ENCODE measurements around the gene KHK. TPM values are rescaled to one million over a fixed set of nuclear protein-coding genes. Genes with fewer than 3 reads are reported as not detected.

KHK gene
- total and polyA plus RNA-seq, 2 of the 8 experiments (the other 6 are each of a cell fraction or from before 2014, with no cell fraction given): 11.0 to 17.7 TPM

DNA sequence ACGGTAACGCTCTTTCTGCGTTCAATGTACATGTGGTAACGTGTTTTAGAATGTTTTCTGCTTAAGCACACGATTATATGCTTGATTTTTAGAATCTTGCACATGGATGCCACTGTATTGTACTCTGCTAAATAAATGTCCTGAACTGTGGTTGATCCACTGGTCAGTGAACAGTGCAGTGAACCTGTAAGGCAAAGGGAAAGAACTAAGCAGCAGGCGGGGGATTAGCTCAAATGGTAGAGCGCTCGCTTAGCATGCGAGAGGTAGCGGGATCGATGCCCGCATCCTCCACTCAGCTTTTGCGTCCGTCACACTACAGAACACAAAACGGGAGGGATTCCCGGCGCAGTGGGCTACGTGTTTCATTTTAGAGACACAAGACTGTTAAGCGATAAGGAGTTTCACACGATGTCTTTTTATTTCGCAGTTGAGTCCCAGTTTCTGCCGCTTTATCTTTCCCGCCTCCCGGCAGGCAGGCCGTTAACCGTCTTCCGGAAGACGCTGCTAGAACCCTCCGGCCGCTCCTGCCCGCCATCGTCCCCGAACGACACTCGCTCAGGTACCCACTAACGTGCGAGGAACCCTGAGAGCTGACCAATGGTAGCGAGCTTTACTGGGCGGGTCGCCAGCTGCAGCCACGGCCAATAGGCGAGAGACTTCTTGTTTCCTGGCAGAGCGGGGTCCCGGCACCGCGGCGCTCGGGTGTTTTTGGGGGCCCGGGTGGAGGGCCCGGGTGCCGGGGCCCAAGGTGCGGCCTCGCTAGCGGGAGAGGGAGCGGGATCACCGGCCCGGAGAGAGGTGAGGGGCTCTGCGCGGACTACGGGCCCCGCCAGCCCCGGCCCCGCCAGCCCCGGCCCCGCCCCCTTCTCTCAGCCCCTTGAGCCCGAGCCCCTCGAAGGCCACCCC is 35.3 kb upstream of the KHK start, which contains the start of gene AGBL5 (continued):
- TF ChIP-seq, protein P1, sequence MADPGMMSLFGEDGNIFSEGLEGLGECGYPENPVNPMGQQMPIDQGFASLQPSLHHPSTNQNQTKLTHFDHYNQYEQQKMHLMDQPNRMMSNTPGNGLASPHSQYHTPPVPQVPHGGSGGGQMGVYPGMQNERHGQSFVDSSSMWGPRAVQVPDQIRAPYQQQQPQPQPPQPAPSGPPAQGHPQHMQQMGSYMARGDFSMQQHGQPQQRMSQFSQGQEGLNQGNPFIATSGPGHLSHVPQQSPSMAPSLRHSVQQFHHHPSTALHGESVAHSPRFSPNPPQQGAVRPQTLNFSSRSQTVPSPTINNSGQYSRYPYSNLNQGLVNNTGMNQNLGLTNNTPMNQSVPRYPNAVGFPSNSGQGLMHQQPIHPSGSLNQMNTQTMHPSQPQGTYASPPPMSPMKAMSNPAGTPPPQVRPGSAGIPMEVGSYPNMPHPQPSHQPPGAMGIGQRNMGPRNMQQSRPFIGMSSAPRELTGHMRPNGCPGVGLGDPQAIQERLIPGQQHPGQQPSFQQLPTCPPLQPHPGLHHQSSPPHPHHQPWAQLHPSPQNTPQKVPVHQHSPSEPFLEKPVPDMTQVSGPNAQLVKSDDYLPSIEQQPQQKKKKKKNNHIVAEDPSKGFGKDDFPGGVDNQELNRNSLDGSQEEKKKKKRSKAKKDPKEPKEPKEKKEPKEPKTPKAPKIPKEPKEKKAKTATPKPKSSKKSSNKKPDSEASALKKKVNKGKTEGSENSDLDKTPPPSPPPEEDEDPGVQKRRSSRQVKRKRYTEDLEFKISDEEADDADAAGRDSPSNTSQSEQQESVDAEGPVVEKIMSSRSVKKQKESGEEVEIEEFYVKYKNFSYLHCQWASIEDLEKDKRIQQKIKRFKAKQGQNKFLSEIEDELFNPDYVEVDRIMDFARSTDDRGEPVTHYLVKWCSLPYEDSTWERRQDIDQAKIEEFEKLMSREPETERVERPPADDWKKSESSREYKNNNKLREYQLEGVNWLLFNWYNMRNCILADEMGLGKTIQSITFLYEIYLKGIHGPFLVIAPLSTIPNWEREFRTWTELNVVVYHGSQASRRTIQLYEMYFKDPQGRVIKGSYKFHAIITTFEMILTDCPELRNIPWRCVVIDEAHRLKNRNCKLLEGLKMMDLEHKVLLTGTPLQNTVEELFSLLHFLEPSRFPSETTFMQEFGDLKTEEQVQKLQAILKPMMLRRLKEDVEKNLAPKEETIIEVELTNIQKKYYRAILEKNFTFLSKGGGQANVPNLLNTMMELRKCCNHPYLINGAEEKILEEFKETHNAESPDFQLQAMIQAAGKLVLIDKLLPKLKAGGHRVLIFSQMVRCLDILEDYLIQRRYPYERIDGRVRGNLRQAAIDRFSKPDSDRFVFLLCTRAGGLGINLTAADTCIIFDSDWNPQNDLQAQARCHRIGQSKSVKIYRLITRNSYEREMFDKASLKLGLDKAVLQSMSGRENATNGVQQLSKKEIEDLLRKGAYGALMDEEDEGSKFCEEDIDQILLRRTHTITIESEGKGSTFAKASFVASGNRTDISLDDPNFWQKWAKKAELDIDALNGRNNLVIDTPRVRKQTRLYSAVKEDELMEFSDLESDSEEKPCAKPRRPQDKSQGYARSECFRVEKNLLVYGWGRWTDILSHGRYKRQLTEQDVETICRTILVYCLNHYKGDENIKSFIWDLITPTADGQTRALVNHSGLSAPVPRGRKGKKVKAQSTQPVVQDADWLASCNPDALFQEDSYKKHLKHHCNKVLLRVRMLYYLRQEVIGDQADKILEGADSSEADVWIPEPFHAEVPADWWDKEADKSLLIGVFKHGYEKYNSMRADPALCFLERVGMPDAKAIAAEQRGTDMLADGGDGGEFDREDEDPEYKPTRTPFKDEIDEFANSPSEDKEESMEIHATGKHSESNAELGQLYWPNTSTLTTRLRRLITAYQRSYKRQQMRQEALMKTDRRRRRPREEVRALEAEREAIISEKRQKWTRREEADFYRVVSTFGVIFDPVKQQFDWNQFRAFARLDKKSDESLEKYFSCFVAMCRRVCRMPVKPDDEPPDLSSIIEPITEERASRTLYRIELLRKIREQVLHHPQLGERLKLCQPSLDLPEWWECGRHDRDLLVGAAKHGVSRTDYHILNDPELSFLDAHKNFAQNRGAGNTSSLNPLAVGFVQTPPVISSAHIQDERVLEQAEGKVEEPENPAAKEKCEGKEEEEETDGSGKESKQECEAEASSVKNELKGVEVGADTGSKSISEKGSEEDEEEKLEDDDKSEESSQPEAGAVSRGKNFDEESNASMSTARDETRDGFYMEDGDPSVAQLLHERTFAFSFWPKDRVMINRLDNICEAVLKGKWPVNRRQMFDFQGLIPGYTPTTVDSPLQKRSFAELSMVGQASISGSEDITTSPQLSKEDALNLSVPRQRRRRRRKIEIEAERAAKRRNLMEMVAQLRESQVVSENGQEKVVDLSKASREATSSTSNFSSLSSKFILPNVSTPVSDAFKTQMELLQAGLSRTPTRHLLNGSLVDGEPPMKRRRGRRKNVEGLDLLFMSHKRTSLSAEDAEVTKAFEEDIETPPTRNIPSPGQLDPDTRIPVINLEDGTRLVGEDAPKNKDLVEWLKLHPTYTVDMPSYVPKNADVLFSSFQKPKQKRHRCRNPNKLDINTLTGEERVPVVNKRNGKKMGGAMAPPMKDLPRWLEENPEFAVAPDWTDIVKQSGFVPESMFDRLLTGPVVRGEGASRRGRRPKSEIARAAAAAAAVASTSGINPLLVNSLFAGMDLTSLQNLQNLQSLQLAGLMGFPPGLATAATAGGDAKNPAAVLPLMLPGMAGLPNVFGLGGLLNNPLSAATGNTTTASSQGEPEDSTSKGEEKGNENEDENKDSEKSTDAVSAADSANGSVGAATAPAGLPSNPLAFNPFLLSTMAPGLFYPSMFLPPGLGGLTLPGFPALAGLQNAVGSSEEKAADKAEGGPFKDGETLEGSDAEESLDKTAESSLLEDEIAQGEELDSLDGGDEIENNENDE (IDR thresholded peaks at IDR 0.05; ENCODE audit: insufficient replicate concordance, low read length): peak; percentile 26
- TF ChIP-seq CREB1 (IDR thresholded peaks at IDR 0.05): peak; percentile 36; the same call in 1 of the 2 replicates
- no peak for TF ChIP-seq EGR1 (IDR thresholded peaks at IDR 0.05; ENCODE audit: borderline replicate concordance, low read depth, low read length)
- TF ChIP-seq TAF1 (IDR thresholded peaks at IDR 0.05; ENCODE audit: low read depth, low read length): no peak; the same call in 1 of the 2 replicates
- TF ChIP-seq, protein P2, sequence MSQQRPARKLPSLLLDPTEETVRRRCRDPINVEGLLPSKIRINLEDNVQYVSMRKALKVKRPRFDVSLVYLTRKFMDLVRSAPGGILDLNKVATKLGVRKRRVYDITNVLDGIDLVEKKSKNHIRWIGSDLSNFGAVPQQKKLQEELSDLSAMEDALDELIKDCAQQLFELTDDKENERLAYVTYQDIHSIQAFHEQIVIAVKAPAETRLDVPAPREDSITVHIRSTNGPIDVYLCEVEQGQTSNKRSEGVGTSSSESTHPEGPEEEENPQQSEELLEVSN (IDR thresholded peaks at IDR 0.05): peak; percentile 88
- peak; percentile 62 for TF ChIP-seq CHD2 (IDR thresholded peaks at IDR 0.05; ENCODE audit: low read length)
- TF ChIP-seq, protein P3, sequence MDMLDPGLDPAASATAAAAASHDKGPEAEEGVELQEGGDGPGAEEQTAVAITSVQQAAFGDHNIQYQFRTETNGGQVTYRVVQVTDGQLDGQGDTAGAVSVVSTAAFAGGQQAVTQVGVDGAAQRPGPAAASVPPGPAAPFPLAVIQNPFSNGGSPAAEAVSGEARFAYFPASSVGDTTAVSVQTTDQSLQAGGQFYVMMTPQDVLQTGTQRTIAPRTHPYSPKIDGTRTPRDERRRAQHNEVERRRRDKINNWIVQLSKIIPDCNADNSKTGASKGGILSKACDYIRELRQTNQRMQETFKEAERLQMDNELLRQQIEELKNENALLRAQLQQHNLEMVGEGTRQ (IDR thresholded peaks at IDR 0.05; ENCODE audit: low read length): no peak
- no peak for TF ChIP-seq GABPA (IDR thresholded peaks at IDR 0.05; ENCODE audit: borderline replicate concordance, insufficient read depth, low read length)
